GM21825 (cell line): ENCODE results near the gene SPDYE3.
"Not testable (repeated sequence)": the region's sequence is repeated elsewhere in the genome, so short reads cannot be mapped to it uniquely, and the experiment has no call there.

Experiments
- ATAC-seq: cut with Tn5 transposase; IDR thresholded peaks from one replicate; pipeline ENCODE4 v1.9.1; 2021; ENCODE audit warnings: mild to moderate bottlenecking, moderate library complexity; ENCODE audit not compliant: unreplicated experiment

SPDYE3 gene

GRCh38 chr7:100307402-100307801, at the start of gene SPDYE3:
Gene SPDYE3 (plus strand): TSS chr7:100307702. CDS start chr7:100307886, 184 bp downstream.
- not testable (repeated sequence) for ATAC-seq

- not testable (repeated sequence) for ATAC-seq
These were observed 47.5 kb upstream of the SPDYE3 start for GRCh38 chr7:100259984-100260383.

- ATAC-seq = not testable (repeated sequence)
These were observed 44.6 kb upstream of the SPDYE3 start for GRCh38 chr7:100262896-100263295.

GRCh38 chr7:100264223-100264622, 43.3 kb upstream of the SPDYE3 start:
- not testable (repeated sequence) for ATAC-seq

- not testable (repeated sequence) for ATAC-seq
These were observed 42.8 kb upstream of the SPDYE3 start for GRCh38 chr7:100264669-100265165.

GRCh38 chr7:100265851-100266250, 41.7 kb upstream of the SPDYE3 start:
- not testable (repeated sequence) for ATAC-seq

- no peak for ATAC-seq
These were observed 40.7 kb upstream of the SPDYE3 start for GRCh38 chr7:100266576-100267354.

GRCh38 chr7:100267648-100268047, 39.9 kb upstream of the SPDYE3 start:
- no peak for ATAC-seq

- ATAC-seq = not testable (repeated sequence)
These were observed 38.6 kb upstream of the SPDYE3 start for GRCh38 chr7:100268882-100269281.

- not testable (repeated sequence) for ATAC-seq
These were observed 38.0 kb upstream of the SPDYE3 start for GRCh38 chr7:100269306-100270045.

GRCh38 chr7:100270046-100270918, 37.2 kb upstream of the SPDYE3 start:
- ATAC-seq = not testable (repeated sequence)

GRCh38 chr7:100270941-100271593, 36.4 kb upstream of the SPDYE3 start:
- not testable (repeated sequence) for ATAC-seq

- ATAC-seq = peak; percentile 80
These were observed 35.6 kb upstream of the SPDYE3 start for GRCh38 chr7:100271716-100272537.

GRCh38 chr7:100272538-100272902, 35.0 kb upstream of the SPDYE3 start:
- not testable (repeated sequence) for ATAC-seq

GRCh38 chr7:100275120-100275519, 32.4 kb upstream of the SPDYE3 start:
- ATAC-seq = no peak

- ATAC-seq = not testable (repeated sequence)
These were observed 31.4 kb upstream of the SPDYE3 start for GRCh38 chr7:100276126-100276525.

- not testable (repeated sequence) for ATAC-seq
These were observed 25.4 kb upstream of the SPDYE3 start for GRCh38 chr7:100282069-100282608.

GRCh38 chr7:100283147-100283546, 24.4 kb upstream of the SPDYE3 start:
- ATAC-seq = not testable (repeated sequence)
